ENCODE measurements around the gene OR52D1.

Gene OR52D1

GRCh38 chr11:5500393-5500801, 11.9 kb downstream of the OR52D1 start:
- no peak for TF ChIP-seq ZNF274 (IDR thresholded peaks at IDR 0.05; ENCODE audit: low read depth, low read length)

GRCh38 chr11:5504403-5504921, 16.0 kb downstream of the OR52D1 start:
- H3K4me3 ChIP-seq (ENCODE audit: low read length), result no peak overlapping the region
- TF ChIP-seq ZNF274 (IDR thresholded peaks at IDR 0.05; ENCODE audit: low read depth, low read length), result no peak

More at GRCh38 chr11:5500393-5500801, 11.9 kb downstream of the OR52D1 start:
- H3K4me3 ChIP-seq (ENCODE audit: low read length), result no peak overlapping the region

GRCh38 chr11:5505363-5506048, 17.0 kb downstream of the OR52D1 start:
- H3K4me3 ChIP-seq (ENCODE audit: low read length), result no peak overlapping the region

GRCh38 chr11:5507177-5507932, 18.9 kb downstream of the OR52D1 start:
- no peak overlapping the region for H3K4me3 ChIP-seq (ENCODE audit: low read length)
- TF ChIP-seq ZNF274 (IDR thresholded peaks at IDR 0.05; ENCODE audit: low read depth, low read length), result no peak

More at GRCh38 chr11:5505363-5506048, 17.0 kb downstream of the OR52D1 start:
- no peak for TF ChIP-seq ZNF274 (IDR thresholded peaks at IDR 0.05; ENCODE audit: low read depth, low read length)

DNA sequence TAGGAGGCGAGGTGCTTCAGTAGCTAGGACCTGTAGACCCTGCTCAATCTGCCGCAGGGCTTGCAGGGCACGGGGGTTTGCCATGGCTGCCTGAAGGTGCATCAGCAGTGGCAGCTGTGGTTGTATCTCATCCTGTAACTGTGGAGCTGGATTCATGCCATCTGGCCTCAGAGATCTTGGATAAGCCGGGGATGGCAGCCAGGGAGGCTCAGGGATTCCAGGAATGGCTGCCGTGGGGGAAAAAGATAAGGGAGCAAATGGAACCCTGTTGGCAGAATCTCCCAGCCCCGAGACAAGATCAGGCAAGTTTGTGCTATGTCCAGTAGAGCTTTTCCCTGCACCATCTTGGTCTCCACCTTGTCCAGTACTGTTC, 19.4 kb downstream of the OR52D1 start:
- TF ChIP-seq ZNF274 (IDR thresholded peaks at IDR 0.05; ENCODE audit: low read depth, low read length), result no peak

GRCh38 chr11:5508605-5509004, 20.1 kb downstream of the OR52D1 start:
- TF ChIP-seq ZNF274 (IDR thresholded peaks at IDR 0.05; ENCODE audit: low read depth, low read length), result no peak
- H3K4me3 ChIP-seq (ENCODE audit: low read length), result no peak overlapping the region

More for the DNA sequence above, 19.4 kb downstream of the OR52D1 start:
- no peak overlapping the region for H3K4me3 ChIP-seq (ENCODE audit: low read length)

DNA sequence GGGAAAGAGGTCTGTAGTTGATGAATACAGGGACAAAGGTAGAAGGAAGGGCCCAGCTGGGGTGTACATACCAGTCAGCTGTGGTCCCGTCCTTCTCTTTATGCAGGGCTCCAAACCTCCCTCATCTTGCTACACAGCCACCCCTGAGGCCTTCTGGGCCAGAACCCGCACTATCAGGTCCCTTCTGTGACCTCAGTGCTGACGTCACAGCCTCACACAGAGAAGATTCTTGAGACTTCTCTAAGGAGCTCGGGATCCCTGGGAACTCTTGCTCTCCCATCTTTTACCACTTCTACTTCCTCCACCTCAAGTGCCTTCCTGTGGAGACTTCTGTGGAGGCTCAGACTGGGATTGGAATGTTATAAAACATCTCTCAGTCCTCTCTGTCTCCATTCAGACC, 21.3 kb downstream of the OR52D1 start, which contains the start of gene UBQLN3:
Gene UBQLN3, minus strand, starts transcription at position 155 of the 400 bp plus-strand sequence. CDS start 399 bp downstream, outside the sequence.
- no peak for TF ChIP-seq ZNF274 (IDR thresholded peaks at IDR 0.05; ENCODE audit: low read depth, low read length)
- H3K4me3 ChIP-seq (ENCODE audit: low read length), result no peak within 1 kb of the TSS

DNA sequence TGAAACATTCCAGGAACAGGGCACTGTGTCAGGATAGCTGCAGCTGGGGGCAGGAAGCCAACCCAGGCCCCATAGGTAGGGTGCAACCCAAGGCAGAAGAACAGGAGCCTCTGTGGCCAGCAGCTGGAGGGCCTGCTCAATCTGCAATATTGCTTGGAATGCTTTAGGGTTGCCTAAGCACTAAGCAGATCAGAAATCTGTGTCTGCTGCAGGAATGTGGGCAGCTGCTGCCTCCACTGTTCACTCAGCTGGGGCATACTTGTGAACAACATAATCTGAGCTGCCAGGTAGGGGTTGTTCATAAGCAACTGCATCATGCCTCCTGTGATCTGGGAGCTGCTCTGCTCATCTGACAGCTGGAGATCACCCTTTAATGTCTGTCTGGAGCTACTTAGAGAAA, 26.4 kb downstream of the OR52D1 start:
- H3K4me3 ChIP-seq (ENCODE audit: low read length), result no peak overlapping the region
- TF ChIP-seq ZNF274 (IDR thresholded peaks at IDR 0.05; ENCODE audit: low read depth, low read length), result no peak

DNA sequence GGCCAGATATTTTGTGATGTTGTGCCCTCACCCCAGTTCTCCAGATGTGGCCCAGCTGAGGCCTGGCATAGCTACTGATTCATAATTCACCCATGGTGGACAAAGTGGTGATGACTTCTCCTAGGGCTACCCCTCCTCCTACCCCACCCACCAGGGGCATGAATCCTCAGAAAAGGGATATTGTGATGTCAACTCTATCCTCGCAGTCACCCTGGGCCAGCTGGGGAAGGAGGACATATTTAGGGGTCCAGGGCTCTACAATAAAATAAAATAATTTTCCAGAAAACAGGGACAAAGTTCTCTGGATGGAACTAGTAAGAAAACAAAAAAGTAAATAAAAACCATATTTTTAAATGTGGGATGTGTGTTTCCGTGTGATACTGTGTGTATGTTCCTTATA, 28.1 kb downstream of the OR52D1 start, which contains the start of gene UBQLNL:
Gene UBQLNL, minus strand, starts transcription at position 101 of the 400 bp plus-strand sequence. CDS start 258 bp downstream, outside the sequence.
- no peak for TF ChIP-seq ZNF274 (IDR thresholded peaks at IDR 0.05; ENCODE audit: low read depth, low read length)
- no peak within 1 kb of the TSS for H3K4me3 ChIP-seq (ENCODE audit: low read length)

DNA sequence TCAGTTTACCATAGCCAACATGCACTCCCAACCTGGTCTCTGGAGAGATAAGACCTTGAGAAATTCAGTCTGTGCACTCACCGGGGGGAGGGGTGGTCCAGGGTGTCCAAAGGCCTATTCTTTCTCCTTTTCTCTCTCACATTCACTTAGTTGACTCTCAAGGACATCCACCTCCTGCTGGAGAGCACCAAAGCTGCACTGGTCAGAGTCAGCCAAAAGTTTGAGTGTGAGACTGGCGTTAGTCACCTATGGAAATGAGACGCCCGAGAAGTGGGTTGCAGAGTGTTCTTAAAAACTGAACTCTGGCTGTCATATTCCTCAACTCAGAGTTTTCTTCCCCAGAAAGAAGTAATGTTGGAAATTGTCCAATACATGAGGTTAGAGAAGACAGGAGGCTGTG, 33.1 kb downstream of the OR52D1 start:
- TF ChIP-seq ZNF274 (IDR thresholded peaks at IDR 0.05; ENCODE audit: low read depth, low read length), result no peak
- no peak overlapping the region for H3K4me3 ChIP-seq (ENCODE audit: low read length)

- TF ChIP-seq ZNF274 (IDR thresholded peaks at IDR 0.05; ENCODE audit: low read depth, low read length), result no peak
- no peak overlapping the region for H3K4me3 ChIP-seq (ENCODE audit: low read length)
Measured at GRCh38 chr11:5522308-5522707, 33.8 kb downstream of the OR52D1 start.

- TF ChIP-seq ZNF274 (IDR thresholded peaks at IDR 0.05; ENCODE audit: low read depth, low read length), result no peak
- no peak overlapping the region for H3K4me3 ChIP-seq (ENCODE audit: low read length)
Measured at GRCh38 chr11:5524756-5525155, 36.3 kb downstream of the OR52D1 start.

GRCh38 chr11:5527716-5528115, 39.2 kb downstream of the OR52D1 start:
- H3K4me3 ChIP-seq (ENCODE audit: low read length), result no peak overlapping the region
- no peak for TF ChIP-seq ZNF274 (IDR thresholded peaks at IDR 0.05; ENCODE audit: low read depth, low read length)

DNA sequence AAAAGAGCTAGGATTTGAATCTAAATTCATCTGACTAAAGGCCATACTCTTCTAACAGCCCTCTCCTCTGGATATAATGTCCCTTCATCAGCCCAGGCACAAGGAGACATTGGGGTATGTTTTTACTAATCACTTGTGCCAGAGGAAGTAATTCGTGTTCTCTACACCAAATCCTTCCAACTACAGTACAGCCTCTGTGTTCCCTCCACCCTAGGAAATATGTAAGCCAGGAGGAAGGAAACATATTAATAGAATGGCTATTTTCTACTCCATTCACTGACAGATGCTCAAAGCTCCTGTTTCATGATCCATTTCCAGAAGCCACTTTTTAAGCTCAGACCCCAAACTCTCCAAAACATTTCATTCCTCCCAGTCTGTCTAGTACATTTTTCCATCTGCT, 40.0 kb downstream of the OR52D1 start:
- TF ChIP-seq ZNF274 (IDR thresholded peaks at IDR 0.05; ENCODE audit: low read depth, low read length), result no peak
- no peak overlapping the region for H3K4me3 ChIP-seq (ENCODE audit: low read length)

Measured in GM08714 (cell line).